LNCaP clone FGC (cell line): ENCODE data around the gene AJAP1.
A peak's percentile ranks its signal among the peaks of the same experiment; 100 is the strongest.

Source experiments
- DNase-seq: peaks from one replicate; pipeline ENCODE4 v3.0.0-alpha.2; 2011; ENCODE audit warnings: low read depth
- H3K4me3 ChIP-seq: 2 replicates; pipeline ENCODE4 v1.5.1; 2011; ENCODE audit warnings: mild to moderate bottlenecking, low read depth, low read length, control low read depth
- CTCF ChIP-seq: IDR thresholded peaks from 2 replicates; pipeline ENCODE4 v1.5.1; 2012; ENCODE audit warnings: mild to moderate bottlenecking; ENCODE audit not compliant: control insufficient read depth, insufficient read depth; ENCODE audit errors: extremely low read depth

The AJAP1 gene

GRCh38 chr1:4699376-4700301, 45.2 kb downstream of the AJAP1 start:
- no peak for TF ChIP-seq CTCF
- no peak for DNase-seq
- H3K4me3 ChIP-seq = no peak overlapping the region

- no peak overlapping the region for H3K4me3 ChIP-seq
- TF ChIP-seq CTCF = peak; percentile 43
- peak; percentile 8 for DNase-seq
Measured at GRCh38 chr1:4700801-4701200, 46.4 kb downstream of the AJAP1 start.

- no peak for DNase-seq
- no peak overlapping the region for H3K4me3 ChIP-seq
- TF ChIP-seq CTCF = no peak
Measured at GRCh38 chr1:4701276-4701675, 46.9 kb downstream of the AJAP1 start.

GRCh38 chr1:4702464-4702863, 48.1 kb downstream of the AJAP1 start:
- no peak overlapping the region for H3K4me3 ChIP-seq
- TF ChIP-seq CTCF = no peak
- no peak for DNase-seq

GRCh38 chr1:4702932-4703331, 48.5 kb downstream of the AJAP1 start:
- H3K4me3 ChIP-seq = no peak overlapping the region
- DNase-seq = no peak
- TF ChIP-seq CTCF = no peak

- TF ChIP-seq CTCF = no peak
- no peak overlapping the region for H3K4me3 ChIP-seq
- DNase-seq = no peak
Measured at GRCh38 chr1:4703646-4704045, 49.2 kb downstream of the AJAP1 start.
